Keratinocyte (primary cell): ENCODE results near the gene TXNL4B. TPM values are rescaled to one million over a fixed set of nuclear protein-coding genes. Genes with fewer than 3 reads are reported as not detected.

Source experiments
- DNase-seq: peaks from one replicate; pipeline ENCODE4 v3.0.0-alpha.2; 2011; ENCODE audit warnings: low read depth, missing footprints, low spot score
- FAIRE-seq: peaks from 2 replicates; lab custom pipeline; 2011; peaks lifted over from hg19 to GRCh38; lab: Jason Lieb, UNC
- H2AFZ ChIP-seq: 2 replicates; pipeline ENCODE4 v1.6.0; 2012; ENCODE audit warnings: low read length, control low read depth, inconsistent platforms; ENCODE audit not compliant: control insufficient read depth
- H3K27ac ChIP-seq: 2 replicates; pipeline ENCODE4 v1.5.1; 2011; ENCODE audit warnings: low read length; ENCODE audit not compliant: control insufficient read depth, insufficient read depth
- H3K27me3 ChIP-seq: 3 replicates; pipeline ENCODE4 v1.6.0; 2011; ENCODE audit warnings: low read length; ENCODE audit not compliant: control insufficient read depth, insufficient read depth; ENCODE audit errors: extremely low read depth
- H3K36me3 ChIP-seq, 2 experiments: 2 replicates in 1 of 2; 3 replicates in 1 of 2; pipeline ENCODE4 v1.5.1; 2011; ENCODE audit warnings: low read length in 2 of 2, mild to moderate bottlenecking in 1 of 2; ENCODE audit not compliant: control insufficient read depth in 2 of 2, insufficient read depth in 2 of 2; ENCODE audit errors: extremely low read depth in 1 of 2
- H3K4me1 ChIP-seq: 3 replicates; pipeline ENCODE4 v1.5.1; 2011; ENCODE audit warnings: low read length; ENCODE audit not compliant: control insufficient read depth, insufficient read depth; ENCODE audit errors: extremely low read depth
- H3K4me2 ChIP-seq: 3 replicates; pipeline ENCODE4 v1.6.0; 2011; ENCODE audit warnings: low read depth, low read length; ENCODE audit not compliant: control insufficient read depth, insufficient read depth; ENCODE audit errors: extremely low read depth
- H3K4me3 ChIP-seq, 3 experiments: fragments of 200-600 bp in 1 of 3; sonication (generic) in 1 of 3; 2 replicates in 2 of 3; 3 replicates in 1 of 3; pipeline ENCODE4 v1.5.1; 2011 to 2016; ENCODE audit warnings: low read length in 3 of 3, mild to moderate bottlenecking in 3 of 3, control low read depth in 2 of 3, inconsistent platforms in 1 of 3, low read depth in 1 of 3, mixed read lengths in 1 of 3, mixed run types in 1 of 3, moderate library complexity in 1 of 3; ENCODE audit not compliant: control insufficient read depth in 2 of 3, insufficient read depth in 2 of 3; ENCODE audit errors: extremely low read depth in 1 of 3
- H3K79me2 ChIP-seq: 2 replicates; pipeline ENCODE4 v1.6.0; 2012; ENCODE audit warnings: low read length; ENCODE audit not compliant: control insufficient read depth, insufficient read depth
- H3K9ac ChIP-seq: 3 replicates; pipeline ENCODE4 v1.6.0; 2011; ENCODE audit warnings: low read length; ENCODE audit not compliant: control insufficient read depth, insufficient read depth; ENCODE audit errors: extremely low read depth
- H3K9me1 ChIP-seq: 3 replicates; pipeline ENCODE4 v1.6.0; 2011; ENCODE audit warnings: low read length; ENCODE audit not compliant: control insufficient read depth, insufficient read depth; ENCODE audit errors: extremely low read depth
- H3K9me3 ChIP-seq: 2 replicates; pipeline ENCODE4 v1.5.1; 2012; ENCODE audit warnings: low read depth, low read length; ENCODE audit not compliant: control insufficient read depth
- H4K20me1 ChIP-seq: 3 replicates; pipeline ENCODE4 v1.6.0; 2011; ENCODE audit warnings: low read length; ENCODE audit not compliant: control insufficient read depth, insufficient read depth; ENCODE audit errors: extremely low read depth
- EZH2 ChIP-seq: IDR thresholded peaks from one replicate; pipeline ENCODE4 v1.6.1; 2012; ENCODE audit warnings: inconsistent platforms, mild to moderate bottlenecking, low read length, moderate library complexity
- dilution Hi-C: fragments of 300-500 bp; cut with MboI; formaldehyde crosslinking; loops from one replicate; pipeline ENCODE4 v1.7.0; 2020; ENCODE audit warnings: low sequenced_read_pairs; ENCODE audit not compliant: extremely low pct_ligation_motif_present
- polyA plus RNA-seq, 5 experiments: library from polyadenylated mRNA; depleted of rRNA in 3 of 5; stranded (reverse) in 3 of 5; stranded (forward) in 1 of 5; unstranded in 1 of 5; fragments of >200 nt; gene quantifications; 1 replicate in 1 of 5; 2 replicates in 3 of 5; 3 replicates in 1 of 5; pipeline versions ENCODE4 v1.2.1 to v1.2.3, GENCODE V29; 2011 to 2012; ENCODE audit warnings: missing spikeins in 2 of 5, low read depth in 1 of 5, low replicate concordance in 1 of 5
- TF ChIP-seq, protein P1 (sequence below), 3 experiments: IDR thresholded peaks in 1 of 3; conservative IDR thresholded peaks in 1 of 3; optimal IDR thresholded peaks in 1 of 3; 2 replicates in 2 of 3; 3 replicates in 1 of 3; pipeline versions ENCODE3 to v1.5.1; 2011; ENCODE audit warnings: low read length in 3 of 3, mild to moderate bottlenecking in 3 of 3, moderate library complexity in 2 of 3, control low read depth in 1 of 3, inconsistent platforms in 1 of 3; ENCODE audit not compliant: insufficient read depth in 2 of 3; ENCODE audit errors: extremely low read depth in 1 of 3

Gene TXNL4B
- polyA plus RNA-seq, 1 donor (not counting 4 experiments of a cell fraction or from before 2014, with no cell fraction given): 12.4 TPM

- FAIRE-seq (no peak), DNase-seq (no peak)
- Histone ChIP-seq H4K20me1 (no peaks in the 10 kb centered on the region), H3K27ac (no peak overlapping the region), H3K9me3 (no peaks in the 10 kb centered on the region), H3K79me2 (no peaks in the 10 kb centered on the region), H2AFZ (no peak overlapping the region), H3K9me1 (no peaks in the 10 kb centered on the region), H3K4me3 (no peak overlapping the region), H3K9ac (no peak overlapping the region), H3K36me3 (no peaks in the 10 kb centered on the region), H3K4me2 (no peak overlapping the region), H3K4me1 (no peaks in the 10 kb centered on the region), H3K27me3 (no peaks in the 10 kb centered on the region)
- no peak for TF ChIP-seq EZH2
- dilution Hi-C loops: no loop called here
Measured at GRCh38 chr16:72043539-72043938, 49.9 kb downstream of the TXNL4B start.

- Histone ChIP-seq H2AFZ (no peak overlapping the region), H3K36me3 (no peaks in the 10 kb centered on the region), H3K4me3 (no peak overlapping the region), H3K9me3 (no peaks in the 10 kb centered on the region), H3K27me3 (no peaks in the 10 kb centered on the region), H3K4me1 (no peaks in the 10 kb centered on the region), H3K79me2 (no peaks in the 10 kb centered on the region), H4K20me1 (no peaks in the 10 kb centered on the region), H3K4me2 (no peak overlapping the region), H3K27ac (no peak overlapping the region), H3K9me1 (no peaks in the 10 kb centered on the region), H3K9ac (no peak overlapping the region)
- DNase-seq (no peak), FAIRE-seq (no peak)
- dilution Hi-C loops: no loop called here
- no peak for TF ChIP-seq EZH2
- TF ChIP-seq, protein P1, sequence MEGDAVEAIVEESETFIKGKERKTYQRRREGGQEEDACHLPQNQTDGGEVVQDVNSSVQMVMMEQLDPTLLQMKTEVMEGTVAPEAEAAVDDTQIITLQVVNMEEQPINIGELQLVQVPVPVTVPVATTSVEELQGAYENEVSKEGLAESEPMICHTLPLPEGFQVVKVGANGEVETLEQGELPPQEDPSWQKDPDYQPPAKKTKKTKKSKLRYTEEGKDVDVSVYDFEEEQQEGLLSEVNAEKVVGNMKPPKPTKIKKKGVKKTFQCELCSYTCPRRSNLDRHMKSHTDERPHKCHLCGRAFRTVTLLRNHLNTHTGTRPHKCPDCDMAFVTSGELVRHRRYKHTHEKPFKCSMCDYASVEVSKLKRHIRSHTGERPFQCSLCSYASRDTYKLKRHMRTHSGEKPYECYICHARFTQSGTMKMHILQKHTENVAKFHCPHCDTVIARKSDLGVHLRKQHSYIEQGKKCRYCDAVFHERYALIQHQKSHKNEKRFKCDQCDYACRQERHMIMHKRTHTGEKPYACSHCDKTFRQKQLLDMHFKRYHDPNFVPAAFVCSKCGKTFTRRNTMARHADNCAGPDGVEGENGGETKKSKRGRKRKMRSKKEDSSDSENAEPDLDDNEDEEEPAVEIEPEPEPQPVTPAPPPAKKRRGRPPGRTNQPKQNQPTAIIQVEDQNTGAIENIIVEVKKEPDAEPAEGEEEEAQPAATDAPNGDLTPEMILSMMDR (optimal IDR thresholded peaks at IDR 0.05 in 1 of 3, IDR thresholded peaks at IDR 0.05 in 1 of 3, conservative IDR thresholded peaks at IDR 0.05 in 1 of 3; ENCODE audit: extremely low read depth in 1 of 3, insufficient read depth in 2 of 3, low read length in 3 of 3): no peak
Measured at GRCh38 chr16:72043058-72043457, 50.4 kb downstream of the TXNL4B start.

- dilution Hi-C loops: no loop called here
- Histone ChIP-seq H3K9ac (no peak overlapping the region), H3K79me2 (no peaks in the 10 kb centered on the region), H3K4me1 (no peaks in the 10 kb centered on the region), H3K9me1 (no peaks in the 10 kb centered on the region), H2AFZ (no peak overlapping the region), H4K20me1 (no peaks in the 10 kb centered on the region), H3K4me2 (no peak overlapping the region), H3K27me3 (no peaks in the 10 kb centered on the region), H3K4me3 (no peak overlapping the region), H3K9me3 (no peaks in the 10 kb centered on the region), H3K27ac (no peak overlapping the region), H3K36me3 (no peaks in the 10 kb centered on the region)
- FAIRE-seq: no peak
- DNase-seq: no peak
- TF ChIP-seq EZH2: no peak
- TF ChIP-seq, protein P1 (optimal IDR thresholded peaks at IDR 0.05 in 1 of 3, IDR thresholded peaks at IDR 0.05 in 1 of 3, conservative IDR thresholded peaks at IDR 0.05 in 1 of 3; ENCODE audit: extremely low read depth in 1 of 3, insufficient read depth in 2 of 3, low read length in 3 of 3): no peak
Measured at GRCh38 chr16:72042157-72042660, 51.2 kb downstream of the TXNL4B start.
